ENCODE measurements around the gene SPOCK1.

Gene SPOCK1

GRCh38 chr5:136926073-136926472 lies 573.1 kb downstream of the SPOCK1 start:
- no peak for DNase-seq (ENCODE audit: low spot score)
